ENCODE results near the gene NTM.

The NTM gene

GRCh38 chr11:131938351-131938751, 567.9 kb downstream of the NTM start:
- DNase-seq (ENCODE audit: low read depth in 3 of 3, low spot score in 1 of 3): no peak

- DNase-seq (ENCODE audit: low read depth in 3 of 3, low spot score in 1 of 3): no peak
These were observed 569.7 kb downstream of the NTM start for GRCh38 chr11:131940126-131940525.

- DNase-seq (ENCODE audit: low read depth in 3 of 3, low spot score in 1 of 3): no peak
These were observed 572.5 kb downstream of the NTM start for GRCh38 chr11:131942878-131943277.

- no peak for DNase-seq (ENCODE audit: low read depth in 3 of 3, low spot score in 1 of 3)
These were observed 572.9 kb downstream of the NTM start for GRCh38 chr11:131943295-131943694.

- DNase-seq (ENCODE audit: low read depth in 3 of 3, low spot score in 1 of 3): no peak
These were observed 574.3 kb downstream of the NTM start for GRCh38 chr11:131944736-131945135.

- no peak for DNase-seq (ENCODE audit: low read depth in 3 of 3, low spot score in 1 of 3)
These were observed 575.3 kb downstream of the NTM start for GRCh38 chr11:131945706-131946105.

- DNase-seq (ENCODE audit: low read depth in 3 of 3, low spot score in 1 of 3): no peak
These were observed 577.1 kb downstream of the NTM start for GRCh38 chr11:131947511-131947910.

- no peak for DNase-seq (ENCODE audit: low read depth in 3 of 3, low spot score in 1 of 3)
These were observed 580.7 kb downstream of the NTM start for GRCh38 chr11:131951121-131951520.

- no peak for DNase-seq (ENCODE audit: low read depth in 3 of 3, low spot score in 1 of 3)
These were observed 583.7 kb downstream of the NTM start for GRCh38 chr11:131954146-131954545.

GRCh38 chr11:131955904-131956303, 585.5 kb downstream of the NTM start:
- no peak for DNase-seq (ENCODE audit: low read depth in 3 of 3, low spot score in 1 of 3)

GRCh38 chr11:131957201-131957600, 586.8 kb downstream of the NTM start:
- DNase-seq (ENCODE audit: low read depth in 3 of 3, low spot score in 1 of 3): no peak

- DNase-seq (ENCODE audit: low read depth in 3 of 3, low spot score in 1 of 3): no peak
These were observed 587.5 kb downstream of the NTM start for GRCh38 chr11:131957875-131958274.

GRCh38 chr11:131962818-131963217, 592.4 kb downstream of the NTM start:
- DNase-seq (ENCODE audit: low read depth in 3 of 3, low spot score in 1 of 3): no peak

- DNase-seq (ENCODE audit: low read depth in 3 of 3, low spot score in 1 of 3): no peak
These were observed 594.5 kb downstream of the NTM start for GRCh38 chr11:131964698-131965483.

GRCh38 chr11:131965504-131965903, 595.1 kb downstream of the NTM start:
- DNase-seq (ENCODE audit: low read depth in 3 of 3, low spot score in 1 of 3): no peak

- no peak for DNase-seq (ENCODE audit: low read depth in 3 of 3, low spot score in 1 of 3)
These were observed 596.3 kb downstream of the NTM start for GRCh38 chr11:131966667-131967066.

- DNase-seq (ENCODE audit: low read depth in 3 of 3, low spot score in 1 of 3): no peak
These were observed 598.8 kb downstream of the NTM start for GRCh38 chr11:131969261-131969660.

GRCh38 chr11:131973061-131973460, 602.6 kb downstream of the NTM start:
- DNase-seq (ENCODE audit: low read depth in 3 of 3, low spot score in 1 of 3): no peak

- DNase-seq (ENCODE audit: low read depth in 3 of 3, low spot score in 1 of 3): no peak
These were observed 605.2 kb downstream of the NTM start for GRCh38 chr11:131975619-131976018.

GRCh38 chr11:131976021-131976420, 605.6 kb downstream of the NTM start:
- DNase-seq (ENCODE audit: low read depth in 3 of 3, low spot score in 1 of 3): no peak

- no peak for DNase-seq (ENCODE audit: low read depth in 3 of 3, low spot score in 1 of 3)
These were observed 606.8 kb downstream of the NTM start for GRCh38 chr11:131977231-131977630.

- no peak for DNase-seq (ENCODE audit: low read depth in 3 of 3, low spot score in 1 of 3)
These were observed 607.4 kb downstream of the NTM start for GRCh38 chr11:131977854-131978253.

GRCh38 chr11:131978351-131978750, 607.9 kb downstream of the NTM start:
- no peak for DNase-seq (ENCODE audit: low read depth in 3 of 3, low spot score in 1 of 3)
